Fibroblast of lung (primary cell): ENCODE data around the gene SH3D19. TPM values are rescaled to one million over a fixed set of nuclear protein-coding genes. Genes with fewer than 3 reads are reported as not detected.
"Not testable (repeated sequence)": the region's sequence is repeated elsewhere in the genome, so short reads cannot be mapped to it uniquely, and the experiment has no call there.

ENCODE experiments used
- DNase-seq, 2 donors: peaks; one replicate each; pipeline versions ENCODE4 v3.0.0 to v3.0.0-alpha.2; 2010; ENCODE audit warnings: low read depth in 2 of 2
- H2AFZ ChIP-seq: 2 replicates; pipeline ENCODE4 v1.5.1; 2012; ENCODE audit warnings: low read length, control low read depth, inconsistent platforms
- H3K27ac ChIP-seq: 2 replicates; pipeline ENCODE4 v1.5.1; 2011; ENCODE audit warnings: low read length, control low read depth; ENCODE audit not compliant: insufficient read depth
- H3K27me3 ChIP-seq: 2 replicates; pipeline ENCODE4 v1.5.1; 2011; ENCODE audit warnings: mild to moderate bottlenecking, low read length; ENCODE audit not compliant: control insufficient read depth, insufficient read depth
- H3K36me3 ChIP-seq: 2 replicates; pipeline ENCODE4 v1.5.1; 2011; ENCODE audit warnings: low read length; ENCODE audit not compliant: control insufficient read depth, insufficient read depth
- H3K4me1 ChIP-seq: 2 replicates; pipeline ENCODE4 v1.5.1; 2011; ENCODE audit warnings: low read length; ENCODE audit not compliant: control insufficient read depth, insufficient read depth; ENCODE audit errors: extremely low read depth
- H3K4me2 ChIP-seq: 2 replicates; pipeline ENCODE4 v1.5.1; 2011; ENCODE audit warnings: low read length, control low read depth; ENCODE audit not compliant: insufficient read depth; ENCODE audit errors: extremely low read depth
- H3K4me3 ChIP-seq, 4 experiments: fragments of 200-600 bp in 1 of 4; sonication (generic) in 1 of 4; replicated peaks in 1 of 4; 2 replicates each; pipeline ENCODE4 v1.5.1; 2011 to 2016; ENCODE audit warnings: low read length in 4 of 4, low read depth in 3 of 4, mild to moderate bottlenecking in 3 of 4, control low read depth in 2 of 4, inconsistent platforms in 1 of 4, mixed read lengths in 1 of 4; ENCODE audit not compliant: insufficient read depth in 1 of 4; ENCODE audit errors: control extremely low read depth in 1 of 4
- H3K79me2 ChIP-seq: 2 replicates; pipeline ENCODE4 v1.5.1; 2012; ENCODE audit warnings: mild to moderate bottlenecking, low read length, inconsistent platforms; ENCODE audit not compliant: control insufficient read depth, insufficient read depth
- H3K9ac ChIP-seq: 2 replicates; pipeline ENCODE4 v1.5.1; 2011; ENCODE audit warnings: mild to moderate bottlenecking, low read length, control low read depth; ENCODE audit not compliant: insufficient read depth
- H3K9me3 ChIP-seq: 2 replicates; pipeline ENCODE4 v1.5.1; 2012; ENCODE audit warnings: low read depth, low read length; ENCODE audit not compliant: control insufficient read depth, insufficient read depth
- H4K20me1 ChIP-seq: 2 replicates; pipeline ENCODE4 v1.5.1; 2011; ENCODE audit warnings: low read length; ENCODE audit not compliant: control insufficient read depth, insufficient read depth; ENCODE audit errors: extremely low read depth
- EZH2 ChIP-seq: IDR thresholded peaks from 2 replicates; pipeline ENCODE4 v1.5.1; 2012; ENCODE audit warnings: low read length, control low read depth, mild to moderate bottlenecking; ENCODE audit errors: missing control alignments
- polyA plus RNA-seq, 2 donors: library from polyadenylated mRNA; depleted of rRNA in 1 of 2; stranded (reverse) in 1 of 2; unstranded in 1 of 2; fragments of >200 nt; gene quantifications; 2 replicates each; pipeline ENCODE4 v1.2.1, GENCODE V29; 2011 to 2012; ENCODE audit warnings: missing spikeins in 1 of 2
- total RNA-seq: library from RNA; depleted of rRNA; stranded (reverse); fragments of >200 nt; gene quantifications from 2 replicates; pipeline ENCODE4 v1.2.1, GENCODE V29; 2014
- TF ChIP-seq, protein P1 (sequence below), 2 donors: IDR thresholded peaks in 1 of 2; conservative IDR thresholded peaks in 1 of 2; 1 replicate in 1 of 2; 2 replicates in 1 of 2; pipeline ENCODE4 v1.5.1; 2011 to 2012; ENCODE audit warnings: low read length in 2 of 2, control low read depth in 1 of 2, inconsistent platforms in 1 of 2, low read depth in 1 of 2, mild to moderate bottlenecking in 1 of 2

The SH3D19 gene
- total and polyA plus RNA-seq, 2 donors (not counting 1 experiment from before 2014, with no cell fraction given) = 31.4 to 41.3 TPM

DNA sequence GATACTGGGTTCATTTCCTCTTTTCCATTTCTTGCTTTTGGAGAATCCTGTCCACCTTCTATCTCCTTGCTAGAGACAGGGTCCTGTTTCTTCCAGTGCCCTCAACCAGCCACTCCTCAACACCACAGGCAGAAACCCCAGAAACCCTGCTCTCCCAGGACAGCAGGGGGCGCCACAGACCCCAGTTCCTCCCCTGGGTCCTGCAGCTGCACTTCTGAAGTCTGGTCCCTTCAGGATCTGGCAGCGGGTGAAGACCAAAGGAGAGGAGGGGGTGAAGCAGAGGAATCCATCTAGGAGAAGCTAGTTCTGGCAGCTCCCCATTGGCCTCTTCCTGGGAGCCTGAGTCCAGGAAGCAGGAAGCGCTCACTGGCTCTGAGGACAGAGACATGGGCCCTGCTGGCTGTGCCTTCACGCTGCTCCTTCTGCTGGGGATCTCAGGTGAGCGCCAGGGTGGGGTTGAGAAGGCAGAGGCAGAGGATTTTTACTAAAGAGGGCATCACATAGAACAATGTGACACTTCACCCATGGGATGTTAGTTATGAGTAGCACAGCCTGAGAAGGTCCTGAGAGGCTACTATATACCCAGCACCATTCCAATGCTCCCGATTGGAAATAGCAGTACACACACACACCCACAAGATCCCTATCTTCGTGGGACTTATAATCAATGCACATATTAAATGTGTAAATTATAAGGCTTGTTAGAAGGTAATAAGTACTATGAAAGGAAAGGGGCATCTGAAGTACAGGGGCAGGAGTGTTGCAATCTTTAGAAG lies 48.4 kb downstream of the SH3D19 start, which contains the start of gene PRSS48:
TSS of gene PRSS48 (plus strand) at position 375 of the 776 bp plus-strand sequence. CDS start at position 387, 12 bp downstream.
- no peaks in the 10 kb centered on the region for H4K20me1 ChIP-seq
- no peak within 1 kb of the TSS for H3K4me3 ChIP-seq
- DNase-seq = peak; percentile 39 to 48
- H3K27ac ChIP-seq = no peak within 1 kb of the TSS
- no peaks in the 10 kb centered on the region for H3K4me1 ChIP-seq
- H3K27me3 ChIP-seq = no peaks in the 10 kb centered on the region
- H3K79me2 ChIP-seq = no peaks in the 10 kb centered on the region
- no peaks in the 10 kb centered on the region for H3K9me3 ChIP-seq
- no peaks in the 10 kb centered on the region for H3K36me3 ChIP-seq
- H2AFZ ChIP-seq = no peak within 1 kb of the TSS
- no peak within 1 kb of the TSS for H3K9ac ChIP-seq
- TF ChIP-seq, protein P1, sequence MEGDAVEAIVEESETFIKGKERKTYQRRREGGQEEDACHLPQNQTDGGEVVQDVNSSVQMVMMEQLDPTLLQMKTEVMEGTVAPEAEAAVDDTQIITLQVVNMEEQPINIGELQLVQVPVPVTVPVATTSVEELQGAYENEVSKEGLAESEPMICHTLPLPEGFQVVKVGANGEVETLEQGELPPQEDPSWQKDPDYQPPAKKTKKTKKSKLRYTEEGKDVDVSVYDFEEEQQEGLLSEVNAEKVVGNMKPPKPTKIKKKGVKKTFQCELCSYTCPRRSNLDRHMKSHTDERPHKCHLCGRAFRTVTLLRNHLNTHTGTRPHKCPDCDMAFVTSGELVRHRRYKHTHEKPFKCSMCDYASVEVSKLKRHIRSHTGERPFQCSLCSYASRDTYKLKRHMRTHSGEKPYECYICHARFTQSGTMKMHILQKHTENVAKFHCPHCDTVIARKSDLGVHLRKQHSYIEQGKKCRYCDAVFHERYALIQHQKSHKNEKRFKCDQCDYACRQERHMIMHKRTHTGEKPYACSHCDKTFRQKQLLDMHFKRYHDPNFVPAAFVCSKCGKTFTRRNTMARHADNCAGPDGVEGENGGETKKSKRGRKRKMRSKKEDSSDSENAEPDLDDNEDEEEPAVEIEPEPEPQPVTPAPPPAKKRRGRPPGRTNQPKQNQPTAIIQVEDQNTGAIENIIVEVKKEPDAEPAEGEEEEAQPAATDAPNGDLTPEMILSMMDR (conservative IDR thresholded peaks at IDR 0.05 in 1 of 2, IDR thresholded peaks at IDR 0.05 in 1 of 2; ENCODE audit: low read depth in 1 of 2, low read length in 2 of 2) = peak; percentile 75 to 80
- TF ChIP-seq EZH2 = no peak
- no peak within 1 kb of the TSS for H3K4me2 ChIP-seq

DNA sequence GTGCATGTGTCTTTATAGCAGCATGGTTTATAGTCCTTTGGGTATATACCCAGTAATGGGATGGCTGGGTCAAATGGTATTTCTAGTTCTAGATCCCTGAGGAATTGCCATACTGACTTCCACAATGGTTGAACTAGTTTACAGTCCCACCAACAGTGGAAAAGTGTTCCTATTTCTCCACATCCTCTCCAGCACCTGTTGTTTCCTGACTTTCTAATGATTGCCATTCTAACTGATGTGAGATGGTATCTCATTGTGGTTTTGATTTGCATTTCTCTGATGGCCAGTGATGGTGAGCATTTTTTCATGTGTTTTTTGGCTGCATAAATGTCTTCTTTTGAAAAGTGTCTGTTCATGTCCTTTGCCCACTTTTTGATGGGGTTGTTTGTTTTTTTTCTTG lies 56.5 kb downstream of the SH3D19 start:
- not testable (repeated sequence) for H3K27me3 ChIP-seq, H3K27ac ChIP-seq, H3K36me3 ChIP-seq, H3K4me2 ChIP-seq, H4K20me1 ChIP-seq, H3K4me1 ChIP-seq, H3K9me3 ChIP-seq, H3K9ac ChIP-seq, H2AFZ ChIP-seq, DNase-seq, H3K4me3 ChIP-seq, H3K79me2 ChIP-seq

DNA sequence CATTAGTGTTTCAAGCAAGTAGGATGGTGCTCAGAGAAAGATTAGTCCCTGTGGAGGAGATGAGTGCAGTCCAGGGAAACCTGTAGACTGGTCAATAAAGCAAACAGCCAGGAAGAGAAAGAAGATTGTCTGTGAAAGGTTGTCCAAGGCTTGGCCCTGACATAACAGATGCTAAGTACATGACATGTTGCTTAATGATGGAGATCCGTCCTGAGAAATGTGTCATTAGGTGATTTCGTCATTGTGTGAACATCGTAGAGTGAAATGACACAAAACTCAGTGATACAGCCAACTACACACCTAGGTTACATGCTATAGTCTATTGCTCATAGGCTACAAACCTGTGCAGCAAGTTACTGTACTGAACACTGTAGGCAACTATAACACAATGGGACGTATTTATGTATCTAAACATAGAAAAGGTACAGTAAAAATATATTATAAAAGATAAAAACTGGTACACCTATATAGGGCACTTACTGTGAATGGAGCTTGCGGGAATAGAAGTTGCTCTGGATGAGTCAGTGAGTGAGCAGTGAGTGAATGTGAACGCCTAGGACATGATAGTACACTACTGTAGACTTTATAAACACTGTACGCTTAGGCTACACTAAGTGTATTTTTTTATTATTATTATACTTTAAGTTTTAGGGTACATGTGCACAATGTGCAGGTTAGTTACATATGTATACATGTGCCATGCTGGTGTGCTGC lies 57.4 kb downstream of the SH3D19 start:
- TF ChIP-seq EZH2 = no peak
- TF ChIP-seq, protein P1 (conservative IDR thresholded peaks at IDR 0.05 in 1 of 2, IDR thresholded peaks at IDR 0.05 in 1 of 2; ENCODE audit: low read depth in 1 of 2, low read length in 2 of 2) = no peak
- Histone ChIP-seq H3K4me2 (no peak overlapping the region), H2AFZ (no peak overlapping the region), H3K4me1 (no peaks in the 10 kb centered on the region), H3K27ac (no peak overlapping the region), H3K9me3 (no peaks in the 10 kb centered on the region), H3K9ac (no peak overlapping the region), H3K36me3 (no peaks in the 10 kb centered on the region), H3K79me2 (no peaks in the 10 kb centered on the region), H3K27me3 (no peaks in the 10 kb centered on the region), H4K20me1 (no peaks in the 10 kb centered on the region), H3K4me3 (no peak overlapping the region)
- peak in 1 of 2 donors; percentile 14 for DNase-seq
